SK-N-SH treated with all-trans-retinoic acid at 6 μM for 48 hours (cell line): ENCODE data around the gene CNTN4.
A peak's percentile ranks its signal among the peaks of the same experiment; 100 is the strongest.

ENCODE experiments used
- ATAC-seq: fragments of 200-7000 bp; cut with Tn5 transposase; 3 replicates; pipeline ENCODE4 v1.9.1; 2020; ENCODE audit warnings: mild to moderate bottlenecking, moderate library complexity
- BACH2 ChIP-seq: fragments of 250-450 bp; sonication (Bioruptor Pico); IDR thresholded peaks from 2 replicates; pipeline ENCODE4 v1.9.0; 2021; ENCODE audit warnings: mild to moderate bottlenecking, borderline replicate concordance
- CSDC2 ChIP-seq: fragments of 250-450 bp; sonication (Bioruptor Pico); IDR thresholded peaks from 2 replicates; pipeline ENCODE4 v1.5.0; 2020; ENCODE audit warnings: mild to moderate bottlenecking, moderate library complexity
- GLIS3 ChIP-seq: fragments of 250-450 bp; sonication (Bioruptor Pico); IDR thresholded peaks from 2 replicates; pipeline ENCODE4 v1.5.0; 2020; ENCODE audit warnings: mild to moderate bottlenecking, moderate library complexity
- ISL1 ChIP-seq: fragments of 250-450 bp; sonication (Bioruptor Pico); IDR thresholded peaks from 2 replicates; pipeline ENCODE4 v2.1.2; 2022; ENCODE audit warnings: mild to moderate bottlenecking, moderate library complexity
- PPARA ChIP-seq: fragments of 250-450 bp; sonication (Bioruptor Pico); IDR thresholded peaks from 2 replicates; pipeline ENCODE4 v1.5.0; 2020; ENCODE audit warnings: mild to moderate bottlenecking, borderline replicate concordance
- RARB ChIP-seq: fragments of 250-450 bp; sonication (Bioruptor Pico); IDR thresholded peaks from 2 replicates; pipeline ENCODE4 v1.8.0; 2021; ENCODE audit warnings: mild to moderate bottlenecking, moderate library complexity
- TCF4 ChIP-seq: fragments of 250-450 bp; sonication (Bioruptor Pico); IDR thresholded peaks from 2 replicates; pipeline ENCODE4 v1.8.0; 2021; ENCODE audit warnings: mild to moderate bottlenecking, moderate library complexity, borderline replicate concordance
- ZC3H10 ChIP-seq: fragments of 250-450 bp; sonication (Bioruptor Pico); IDR thresholded peaks from 2 replicates; pipeline ENCODE4 v1.5.1; 2021; ENCODE audit warnings: mild to moderate bottlenecking, moderate library complexity
- ZFP3 ChIP-seq: fragments of 250-450 bp; sonication (Bioruptor Pico); IDR thresholded peaks from 2 replicates; pipeline ENCODE4 v1.5.0; 2020; ENCODE audit warnings: mild to moderate bottlenecking, moderate library complexity
- ZFP30 ChIP-seq: fragments of 450-650 bp; formaldehyde crosslinking; IDR thresholded peaks from 2 replicates; pipeline ENCODE4 v1.5.0; 2022; ENCODE audit warnings: mild to moderate bottlenecking, moderate library complexity
- ZNF70 ChIP-seq: fragments of 450-650 bp; formaldehyde crosslinking; IDR thresholded peaks from 2 replicates; pipeline ENCODE4 v1.5.0; 2020; ENCODE audit warnings: mild to moderate bottlenecking, moderate library complexity
- ZNF8 ChIP-seq: fragments of 450-650 bp; formaldehyde crosslinking; IDR thresholded peaks from 2 replicates; pipeline ENCODE4 v1.5.0; 2020; ENCODE audit warnings: mild to moderate bottlenecking, moderate library complexity
- TF ChIP-seq, protein P1 (sequence below): fragments of 250-450 bp; sonication (Bioruptor Pico); IDR thresholded peaks from 2 replicates; pipeline ENCODE4 v1.8.0; 2020; ENCODE audit warnings: mild to moderate bottlenecking, moderate library complexity, borderline replicate concordance
- TF ChIP-seq, protein P2 (sequence below): fragments of 250-450 bp; sonication (Bioruptor Pico); IDR thresholded peaks from 2 replicates; pipeline ENCODE4 v1.5.0; 2020; ENCODE audit warnings: mild to moderate bottlenecking, moderate library complexity
- TF ChIP-seq, protein P3 (sequence below): fragments of 250-450 bp; sonication (Bioruptor Pico); IDR thresholded peaks from 2 replicates; pipeline ENCODE4 v1.8.0; 2021; ENCODE audit warnings: low read depth, mild to moderate bottlenecking, moderate library complexity, borderline replicate concordance
- TF ChIP-seq, protein P4 (sequence below): fragments of 250-450 bp; sonication (Bioruptor Pico); IDR thresholded peaks from 2 replicates; pipeline ENCODE4 v1.5.1; 2020; ENCODE audit warnings: low read depth, mild to moderate bottlenecking, moderate library complexity
- TF ChIP-seq, protein P5 (sequence below): fragments of 250-450 bp; sonication (Bioruptor Pico); IDR thresholded peaks from 2 replicates; pipeline ENCODE4 v1.5.1; 2021; ENCODE audit warnings: mild to moderate bottlenecking, moderate library complexity

CNTN4 gene

DNA sequence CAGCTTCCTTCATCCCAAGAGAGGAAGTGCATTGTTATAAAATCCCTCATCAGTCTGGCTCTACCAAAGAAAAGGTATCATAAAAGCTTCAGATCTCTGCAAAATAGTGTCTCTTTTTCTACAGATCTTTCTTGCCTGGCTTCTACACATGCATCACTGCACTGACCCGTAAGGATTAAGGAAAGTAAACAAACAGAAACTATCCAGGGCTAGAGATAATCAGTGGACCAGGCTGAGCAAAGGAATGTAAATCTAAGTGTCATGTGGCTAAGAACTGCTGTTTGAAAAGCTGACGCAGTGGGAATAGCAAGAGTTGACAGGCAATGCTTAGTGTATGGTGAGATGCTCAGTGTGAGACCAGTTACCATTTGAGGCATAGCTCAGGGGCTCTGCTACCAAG lies 671.8 kb downstream of the CNTN4 start (continued):
- TF ChIP-seq CSDC2 (CRISPR knock-in tag) (no peak), ZNF70 (no peak)

DNA sequence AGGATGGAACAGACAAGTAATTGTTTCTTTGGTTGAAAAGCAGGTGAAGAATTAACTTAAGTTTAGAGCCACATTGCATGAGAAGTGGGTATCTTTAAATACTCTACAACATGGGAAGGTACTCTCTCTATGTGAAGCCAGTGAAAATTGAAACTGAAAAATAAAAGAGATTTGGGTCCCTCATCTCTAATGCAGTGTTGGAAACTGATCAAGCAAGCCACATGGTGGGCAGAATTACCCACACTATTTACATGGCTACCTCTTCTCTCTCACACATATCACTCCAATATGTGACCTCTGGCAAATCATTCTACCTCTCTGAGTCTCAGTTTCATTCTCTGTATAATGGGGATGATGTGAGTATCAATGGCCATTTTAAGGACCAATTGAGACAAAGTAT lies 672.5 kb downstream of the CNTN4 start:
- no peak for TF ChIP-seq ZFP3
- no peak for TF ChIP-seq GLIS3 (CRISPR knock-in tag)
- TF ChIP-seq TCF4 (CRISPR knock-in tag), result no peak
- no peak for ATAC-seq

DNA sequence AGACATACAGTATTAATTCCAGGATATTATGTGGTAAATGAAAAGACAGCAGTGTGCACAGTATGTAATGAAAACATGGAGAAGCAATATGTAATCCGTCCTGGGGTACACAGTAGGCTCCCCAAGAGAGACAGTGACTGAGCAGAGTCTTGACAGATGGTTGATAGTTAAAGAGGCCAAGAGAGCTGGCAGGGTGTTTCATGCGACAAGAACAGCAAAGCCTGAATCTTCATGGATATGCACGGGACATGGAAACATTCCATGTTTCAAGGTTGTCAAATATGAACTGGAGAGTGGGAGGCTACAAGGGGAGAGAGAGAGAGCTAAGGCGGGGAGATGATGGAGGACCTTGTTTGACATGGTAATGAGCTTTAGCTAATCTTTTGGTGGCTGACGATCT lies 673.1 kb downstream of the CNTN4 start:
- ATAC-seq, result no peak
- TF ChIP-seq, protein P1, sequence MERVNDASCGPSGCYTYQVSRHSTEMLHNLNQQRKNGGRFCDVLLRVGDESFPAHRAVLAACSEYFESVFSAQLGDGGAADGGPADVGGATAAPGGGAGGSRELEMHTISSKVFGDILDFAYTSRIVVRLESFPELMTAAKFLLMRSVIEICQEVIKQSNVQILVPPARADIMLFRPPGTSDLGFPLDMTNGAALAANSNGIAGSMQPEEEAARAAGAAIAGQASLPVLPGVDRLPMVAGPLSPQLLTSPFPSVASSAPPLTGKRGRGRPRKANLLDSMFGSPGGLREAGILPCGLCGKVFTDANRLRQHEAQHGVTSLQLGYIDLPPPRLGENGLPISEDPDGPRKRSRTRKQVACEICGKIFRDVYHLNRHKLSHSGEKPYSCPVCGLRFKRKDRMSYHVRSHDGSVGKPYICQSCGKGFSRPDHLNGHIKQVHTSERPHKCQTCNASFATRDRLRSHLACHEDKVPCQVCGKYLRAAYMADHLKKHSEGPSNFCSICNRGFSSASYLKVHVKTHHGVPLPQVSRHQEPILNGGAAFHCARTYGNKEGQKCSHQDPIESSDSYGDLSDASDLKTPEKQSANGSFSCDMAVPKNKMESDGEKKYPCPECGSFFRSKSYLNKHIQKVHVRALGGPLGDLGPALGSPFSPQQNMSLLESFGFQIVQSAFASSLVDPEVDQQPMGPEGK (CRISPR knock-in tag), result no peak
- TF ChIP-seq CSDC2 (CRISPR knock-in tag), result no peak

DNA sequence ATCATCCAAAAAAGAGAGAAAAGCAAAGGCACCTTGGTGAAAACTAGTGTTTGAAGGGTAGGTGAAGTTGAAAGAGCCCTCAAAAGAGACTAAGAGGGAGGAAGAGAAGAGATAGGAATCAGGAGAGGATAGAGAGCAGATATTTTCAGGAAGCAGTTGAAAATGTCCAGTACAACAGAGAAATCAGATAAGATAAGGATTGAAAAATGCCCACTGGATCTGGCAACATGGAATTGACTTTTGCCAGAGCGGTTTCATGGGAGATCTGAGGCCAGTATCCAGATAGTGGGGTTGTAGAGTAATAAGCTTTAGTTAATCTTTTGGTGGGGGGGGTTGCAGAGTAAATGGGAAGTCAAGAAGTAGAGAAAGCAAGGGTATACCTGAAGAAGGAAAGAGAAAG lies 674.1 kb downstream of the CNTN4 start:
- TF ChIP-seq, protein P2, sequence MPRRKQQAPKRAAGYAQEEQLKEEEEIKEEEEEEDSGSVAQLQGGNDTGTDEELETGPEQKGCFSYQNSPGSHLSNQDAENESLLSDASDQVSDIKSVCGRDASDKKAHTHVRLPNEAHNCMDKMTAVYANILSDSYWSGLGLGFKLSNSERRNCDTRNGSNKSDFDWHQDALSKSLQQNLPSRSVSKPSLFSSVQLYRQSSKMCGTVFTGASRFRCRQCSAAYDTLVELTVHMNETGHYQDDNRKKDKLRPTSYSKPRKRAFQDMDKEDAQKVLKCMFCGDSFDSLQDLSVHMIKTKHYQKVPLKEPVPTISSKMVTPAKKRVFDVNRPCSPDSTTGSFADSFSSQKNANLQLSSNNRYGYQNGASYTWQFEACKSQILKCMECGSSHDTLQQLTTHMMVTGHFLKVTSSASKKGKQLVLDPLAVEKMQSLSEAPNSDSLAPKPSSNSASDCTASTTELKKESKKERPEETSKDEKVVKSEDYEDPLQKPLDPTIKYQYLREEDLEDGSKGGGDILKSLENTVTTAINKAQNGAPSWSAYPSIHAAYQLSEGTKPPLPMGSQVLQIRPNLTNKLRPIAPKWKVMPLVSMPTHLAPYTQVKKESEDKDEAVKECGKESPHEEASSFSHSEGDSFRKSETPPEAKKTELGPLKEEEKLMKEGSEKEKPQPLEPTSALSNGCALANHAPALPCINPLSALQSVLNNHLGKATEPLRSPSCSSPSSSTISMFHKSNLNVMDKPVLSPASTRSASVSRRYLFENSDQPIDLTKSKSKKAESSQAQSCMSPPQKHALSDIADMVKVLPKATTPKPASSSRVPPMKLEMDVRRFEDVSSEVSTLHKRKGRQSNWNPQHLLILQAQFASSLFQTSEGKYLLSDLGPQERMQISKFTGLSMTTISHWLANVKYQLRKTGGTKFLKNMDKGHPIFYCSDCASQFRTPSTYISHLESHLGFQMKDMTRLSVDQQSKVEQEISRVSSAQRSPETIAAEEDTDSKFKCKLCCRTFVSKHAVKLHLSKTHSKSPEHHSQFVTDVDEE (CRISPR knock-in tag), result peak; percentile 74
- TF ChIP-seq ZC3H10 (no peak), ZFP30 (CRISPR knock-in tag) (no peak), TCF4 (CRISPR knock-in tag) (peak; percentile 76; the same call in 1 of the 2 replicates)
- TF ChIP-seq, protein P3, sequence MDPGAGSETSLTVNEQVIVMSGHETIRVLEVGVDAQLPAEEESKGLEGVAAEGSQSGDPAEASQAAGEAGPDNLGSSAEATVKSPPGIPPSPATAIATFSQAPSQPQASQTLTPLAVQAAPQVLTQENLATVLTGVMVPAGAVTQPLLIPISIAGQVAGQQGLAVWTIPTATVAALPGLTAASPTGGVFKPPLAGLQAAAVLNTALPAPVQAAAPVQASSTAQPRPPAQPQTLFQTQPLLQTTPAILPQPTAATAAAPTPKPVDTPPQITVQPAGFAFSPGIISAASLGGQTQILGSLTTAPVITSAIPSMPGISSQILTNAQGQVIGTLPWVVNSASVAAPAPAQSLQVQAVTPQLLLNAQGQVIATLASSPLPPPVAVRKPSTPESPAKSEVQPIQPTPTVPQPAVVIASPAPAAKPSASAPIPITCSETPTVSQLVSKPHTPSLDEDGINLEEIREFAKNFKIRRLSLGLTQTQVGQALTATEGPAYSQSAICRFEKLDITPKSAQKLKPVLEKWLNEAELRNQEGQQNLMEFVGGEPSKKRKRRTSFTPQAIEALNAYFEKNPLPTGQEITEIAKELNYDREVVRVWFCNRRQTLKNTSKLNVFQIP (CRISPR knock-in tag), result no peak
- TF ChIP-seq, protein P4, sequence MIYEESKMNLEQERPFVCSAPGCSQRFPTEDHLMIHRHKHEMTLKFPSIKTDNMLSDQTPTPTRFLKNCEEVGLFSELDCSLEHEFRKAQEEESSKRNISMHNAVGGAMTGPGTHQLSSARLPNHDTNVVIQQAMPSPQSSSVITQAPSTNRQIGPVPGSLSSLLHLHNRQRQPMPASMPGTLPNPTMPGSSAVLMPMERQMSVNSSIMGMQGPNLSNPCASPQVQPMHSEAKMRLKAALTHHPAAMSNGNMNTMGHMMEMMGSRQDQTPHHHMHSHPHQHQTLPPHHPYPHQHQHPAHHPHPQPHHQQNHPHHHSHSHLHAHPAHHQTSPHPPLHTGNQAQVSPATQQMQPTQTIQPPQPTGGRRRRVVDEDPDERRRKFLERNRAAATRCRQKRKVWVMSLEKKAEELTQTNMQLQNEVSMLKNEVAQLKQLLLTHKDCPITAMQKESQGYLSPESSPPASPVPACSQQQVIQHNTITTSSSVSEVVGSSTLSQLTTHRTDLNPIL (CRISPR knock-in tag), result no peak
- ATAC-seq, result no peak

DNA sequence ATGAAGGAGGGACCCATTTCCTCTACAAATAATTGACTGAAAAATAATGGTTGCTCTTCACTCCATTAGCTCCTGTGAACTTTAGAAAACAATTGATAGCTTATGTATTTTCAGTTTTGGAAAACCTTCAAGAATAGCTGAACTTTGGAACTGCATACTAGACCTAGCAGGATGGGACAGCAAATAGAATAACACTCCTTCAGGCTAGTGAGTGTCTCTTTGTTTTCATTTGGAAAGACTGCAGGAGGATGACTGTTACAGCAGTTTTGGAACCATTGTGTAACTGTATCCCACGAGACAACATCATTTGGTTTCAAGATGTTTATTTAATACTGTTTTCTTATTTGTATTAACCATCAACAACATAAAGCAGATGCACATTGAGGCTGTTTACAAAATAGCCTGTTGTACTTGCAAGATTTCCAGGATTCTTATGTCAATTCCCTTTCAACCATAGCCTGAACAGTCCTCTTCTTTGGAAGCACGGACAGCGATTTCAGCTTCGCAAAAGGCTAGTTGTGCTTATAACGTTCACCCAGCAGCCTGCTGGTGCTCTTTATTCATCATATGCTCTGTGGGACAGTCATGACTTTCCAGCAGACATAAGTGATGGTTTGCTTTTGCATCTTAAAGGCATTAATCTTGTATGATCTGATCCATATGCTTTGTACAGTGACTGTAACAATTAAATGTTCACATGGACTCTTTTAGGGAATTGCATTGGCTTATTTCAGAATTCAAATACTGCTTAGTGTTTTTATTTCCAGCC lies 676.0 kb downstream of the CNTN4 start:
- ATAC-seq, result no peak
- TF ChIP-seq PPARA (CRISPR knock-in tag), result no peak
- TF ChIP-seq, protein P5, sequence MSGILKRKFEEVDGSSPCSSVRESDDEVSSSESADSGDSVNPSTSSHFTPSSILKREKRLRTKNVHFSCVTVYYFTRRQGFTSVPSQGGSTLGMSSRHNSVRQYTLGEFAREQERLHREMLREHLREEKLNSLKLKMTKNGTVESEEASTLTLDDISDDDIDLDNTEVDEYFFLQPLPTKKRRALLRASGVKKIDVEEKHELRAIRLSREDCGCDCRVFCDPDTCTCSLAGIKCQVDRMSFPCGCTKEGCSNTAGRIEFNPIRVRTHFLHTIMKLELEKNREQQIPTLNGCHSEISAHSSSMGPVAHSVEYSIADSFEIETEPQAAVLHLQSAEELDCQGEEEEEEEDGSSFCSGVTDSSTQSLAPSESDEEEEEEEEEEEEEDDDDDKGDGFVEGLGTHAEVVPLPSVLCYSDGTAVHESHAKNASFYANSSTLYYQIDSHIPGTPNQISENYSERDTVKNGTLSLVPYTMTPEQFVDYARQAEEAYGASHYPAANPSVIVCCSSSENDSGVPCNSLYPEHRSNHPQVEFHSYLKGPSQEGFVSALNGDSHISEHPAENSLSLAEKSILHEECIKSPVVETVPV, result no peak
- no peak for TF ChIP-seq ISL1 (CRISPR knock-in tag)

DNA sequence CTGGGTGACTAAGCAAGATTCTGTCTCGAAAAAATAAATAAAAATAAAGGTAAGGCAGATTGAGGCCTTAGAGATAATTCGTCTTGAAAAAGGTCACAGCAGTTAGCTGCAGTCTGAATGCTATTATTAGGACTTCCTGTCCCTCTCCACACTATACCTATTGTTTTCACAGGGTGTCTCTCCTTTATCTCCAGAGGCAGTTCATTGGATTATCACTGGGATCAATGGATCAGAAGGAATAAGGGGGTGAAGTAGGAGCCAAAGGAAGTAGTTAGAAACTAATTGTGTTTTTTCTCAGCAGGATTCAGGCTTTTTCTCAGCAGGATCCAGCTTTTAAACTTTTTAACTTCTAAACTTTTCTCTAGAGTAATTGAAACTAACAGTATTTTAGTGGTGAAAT lies 684.6 kb downstream of the CNTN4 start:
- TF ChIP-seq, protein P2 (CRISPR knock-in tag), result no peak
- TF ChIP-seq GLIS3 (CRISPR knock-in tag), result no peak
- TF ChIP-seq ISL1 (CRISPR knock-in tag), result no peak
- TF ChIP-seq ZFP3, result no peak
- TF ChIP-seq CSDC2 (CRISPR knock-in tag), result no peak
- no peak for TF ChIP-seq RARB (CRISPR knock-in tag)
- TF ChIP-seq, protein P4 (CRISPR knock-in tag), result no peak
- TF ChIP-seq ZNF8 (CRISPR knock-in tag), result no peak
- TF ChIP-seq TCF4 (CRISPR knock-in tag), result no peak
- no peak for TF ChIP-seq BACH2 (CRISPR knock-in tag)

More for the DNA sequence above, 684.6 kb downstream of the CNTN4 start:
- ATAC-seq, result no peak
